Fibroblast of lung (primary cell): ENCODE results near the gene SLC26A6.

Source experiments
- EZH2 ChIP-seq: IDR thresholded peaks from 2 replicates; pipeline ENCODE4 v1.5.1; 2012; ENCODE audit warnings: low read length, control low read depth, mild to moderate bottlenecking; ENCODE audit errors: missing control alignments
- TF ChIP-seq, protein P1 (sequence below), 2 donors: IDR thresholded peaks in 1 of 2; conservative IDR thresholded peaks in 1 of 2; 1 replicate in 1 of 2; 2 replicates in 1 of 2; pipeline ENCODE4 v1.5.1; 2011 to 2012; ENCODE audit warnings: low read length in 2 of 2, control low read depth in 1 of 2, inconsistent platforms in 1 of 2, low read depth in 1 of 2, mild to moderate bottlenecking in 1 of 2

DNA sequence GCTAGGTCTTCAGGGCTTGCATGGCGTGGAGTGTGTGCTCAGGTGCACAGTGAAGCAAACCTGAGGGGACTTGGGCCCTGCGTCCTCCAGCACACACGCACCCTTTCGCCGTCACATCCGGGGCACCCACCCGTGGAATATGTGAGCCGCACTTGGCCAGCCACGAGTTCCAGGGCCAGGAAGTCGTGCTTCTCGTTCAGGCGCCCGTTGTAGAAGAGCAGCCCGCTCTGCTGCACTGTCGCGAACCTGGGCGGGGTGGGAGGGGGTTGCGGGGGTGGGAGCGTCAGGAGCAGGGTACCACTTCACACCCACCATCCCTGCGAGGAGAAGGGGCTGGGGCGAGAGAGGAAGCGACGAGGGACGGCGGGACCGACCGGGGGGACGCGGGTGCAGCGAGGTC, 20.3 kb upstream of the SLC26A6 start:
- TF ChIP-seq, protein P1, sequence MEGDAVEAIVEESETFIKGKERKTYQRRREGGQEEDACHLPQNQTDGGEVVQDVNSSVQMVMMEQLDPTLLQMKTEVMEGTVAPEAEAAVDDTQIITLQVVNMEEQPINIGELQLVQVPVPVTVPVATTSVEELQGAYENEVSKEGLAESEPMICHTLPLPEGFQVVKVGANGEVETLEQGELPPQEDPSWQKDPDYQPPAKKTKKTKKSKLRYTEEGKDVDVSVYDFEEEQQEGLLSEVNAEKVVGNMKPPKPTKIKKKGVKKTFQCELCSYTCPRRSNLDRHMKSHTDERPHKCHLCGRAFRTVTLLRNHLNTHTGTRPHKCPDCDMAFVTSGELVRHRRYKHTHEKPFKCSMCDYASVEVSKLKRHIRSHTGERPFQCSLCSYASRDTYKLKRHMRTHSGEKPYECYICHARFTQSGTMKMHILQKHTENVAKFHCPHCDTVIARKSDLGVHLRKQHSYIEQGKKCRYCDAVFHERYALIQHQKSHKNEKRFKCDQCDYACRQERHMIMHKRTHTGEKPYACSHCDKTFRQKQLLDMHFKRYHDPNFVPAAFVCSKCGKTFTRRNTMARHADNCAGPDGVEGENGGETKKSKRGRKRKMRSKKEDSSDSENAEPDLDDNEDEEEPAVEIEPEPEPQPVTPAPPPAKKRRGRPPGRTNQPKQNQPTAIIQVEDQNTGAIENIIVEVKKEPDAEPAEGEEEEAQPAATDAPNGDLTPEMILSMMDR (conservative IDR thresholded peaks at IDR 0.05 in 1 of 2, IDR thresholded peaks at IDR 0.05 in 1 of 2; ENCODE audit: low read depth in 1 of 2, low read length in 2 of 2) = no peak
- TF ChIP-seq EZH2 = no peak
